Measurements from ENCODE around the gene TAS2R38.

Gene TAS2R38

DNA sequence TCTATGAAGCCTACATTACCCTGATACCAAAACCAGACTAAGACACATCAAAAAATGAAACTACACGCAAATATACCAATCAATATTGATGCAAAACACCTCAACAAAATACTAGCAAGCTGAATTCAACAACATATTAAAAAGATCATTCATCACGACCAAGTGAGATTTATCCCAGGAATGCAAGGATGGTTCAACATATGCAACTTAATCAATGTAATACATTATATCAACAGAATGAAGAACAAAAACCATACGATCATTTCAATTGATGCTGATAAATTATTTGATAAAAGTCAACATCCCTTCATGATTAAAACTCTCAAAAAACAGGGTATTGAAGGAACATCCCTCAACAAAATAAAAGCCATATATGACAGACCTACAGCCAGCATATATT, 32.5 kb downstream of the TAS2R38 start:
- TF ChIP-seq, protein P1, sequence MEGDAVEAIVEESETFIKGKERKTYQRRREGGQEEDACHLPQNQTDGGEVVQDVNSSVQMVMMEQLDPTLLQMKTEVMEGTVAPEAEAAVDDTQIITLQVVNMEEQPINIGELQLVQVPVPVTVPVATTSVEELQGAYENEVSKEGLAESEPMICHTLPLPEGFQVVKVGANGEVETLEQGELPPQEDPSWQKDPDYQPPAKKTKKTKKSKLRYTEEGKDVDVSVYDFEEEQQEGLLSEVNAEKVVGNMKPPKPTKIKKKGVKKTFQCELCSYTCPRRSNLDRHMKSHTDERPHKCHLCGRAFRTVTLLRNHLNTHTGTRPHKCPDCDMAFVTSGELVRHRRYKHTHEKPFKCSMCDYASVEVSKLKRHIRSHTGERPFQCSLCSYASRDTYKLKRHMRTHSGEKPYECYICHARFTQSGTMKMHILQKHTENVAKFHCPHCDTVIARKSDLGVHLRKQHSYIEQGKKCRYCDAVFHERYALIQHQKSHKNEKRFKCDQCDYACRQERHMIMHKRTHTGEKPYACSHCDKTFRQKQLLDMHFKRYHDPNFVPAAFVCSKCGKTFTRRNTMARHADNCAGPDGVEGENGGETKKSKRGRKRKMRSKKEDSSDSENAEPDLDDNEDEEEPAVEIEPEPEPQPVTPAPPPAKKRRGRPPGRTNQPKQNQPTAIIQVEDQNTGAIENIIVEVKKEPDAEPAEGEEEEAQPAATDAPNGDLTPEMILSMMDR (IDR thresholded peaks at IDR 0.05; ENCODE audit: insufficient read depth, low read length, missing control alignments) = no peak
- no peak for DNase-seq (ENCODE audit: low read depth, low spot score)
- ChIA-PET CTCF (no interaction called here), POLR2A (no interaction called here)
- H3K4me3 ChIP-seq (ENCODE audit: low read depth, low read length) = no peak overlapping the region

DNA sequence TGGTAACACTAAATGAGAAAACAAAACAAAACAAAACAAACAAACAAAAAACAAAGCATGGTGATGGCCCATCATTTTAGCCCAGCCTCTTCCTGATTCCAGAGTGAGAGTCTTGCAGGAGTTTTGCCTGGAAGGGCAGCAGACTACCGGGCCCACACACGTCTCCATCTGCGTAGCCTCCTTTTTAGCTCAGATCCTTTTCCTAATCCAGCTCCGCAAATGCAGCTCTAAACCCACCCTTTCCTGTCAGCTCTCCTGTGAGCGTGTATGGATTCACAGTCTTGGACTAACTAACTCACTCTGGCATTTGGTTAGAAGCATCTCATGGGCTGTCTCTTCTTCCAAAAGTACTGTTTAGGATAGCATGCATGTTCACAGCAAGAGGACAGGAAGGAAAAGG, 43.4 kb downstream of the TAS2R38 start:
- TF ChIP-seq, protein P1 (IDR thresholded peaks at IDR 0.05; ENCODE audit: insufficient read depth, low read length, missing control alignments) = no peak
- H3K4me3 ChIP-seq (ENCODE audit: low read depth, low read length) = no peak overlapping the region
- DNase-seq (ENCODE audit: low read depth, low spot score) = no peak
- CTCF ChIA-PET = no interaction called here
- POLR2A ChIA-PET = no interaction called here

DNA sequence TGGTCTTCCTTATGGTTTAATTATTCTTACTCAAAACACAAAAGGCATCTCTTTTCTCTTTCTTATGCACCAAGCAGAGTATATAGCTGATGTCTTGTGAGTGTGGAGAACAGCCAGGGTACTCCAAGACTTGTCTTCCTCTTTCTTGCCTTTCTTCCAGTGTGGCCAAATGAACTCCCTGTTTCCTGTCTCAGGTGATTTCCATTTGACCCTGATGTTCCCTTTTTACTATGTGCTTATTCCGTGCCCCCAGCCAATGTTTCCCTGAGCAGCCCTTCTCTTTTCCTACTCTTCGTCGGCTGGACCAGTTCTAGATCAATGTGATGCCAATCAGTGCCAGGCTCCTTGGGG, 44.8 kb downstream of the TAS2R38 start:
- TF ChIP-seq, protein P1 (IDR thresholded peaks at IDR 0.05; ENCODE audit: insufficient read depth, low read length, missing control alignments) = no peak
- no peak for DNase-seq (ENCODE audit: low read depth, low spot score)
- ChIA-PET POLR2A (no interaction called here), CTCF (no interaction called here)
- H3K4me3 ChIP-seq (ENCODE audit: low read depth, low read length) = no peak overlapping the region

DNA sequence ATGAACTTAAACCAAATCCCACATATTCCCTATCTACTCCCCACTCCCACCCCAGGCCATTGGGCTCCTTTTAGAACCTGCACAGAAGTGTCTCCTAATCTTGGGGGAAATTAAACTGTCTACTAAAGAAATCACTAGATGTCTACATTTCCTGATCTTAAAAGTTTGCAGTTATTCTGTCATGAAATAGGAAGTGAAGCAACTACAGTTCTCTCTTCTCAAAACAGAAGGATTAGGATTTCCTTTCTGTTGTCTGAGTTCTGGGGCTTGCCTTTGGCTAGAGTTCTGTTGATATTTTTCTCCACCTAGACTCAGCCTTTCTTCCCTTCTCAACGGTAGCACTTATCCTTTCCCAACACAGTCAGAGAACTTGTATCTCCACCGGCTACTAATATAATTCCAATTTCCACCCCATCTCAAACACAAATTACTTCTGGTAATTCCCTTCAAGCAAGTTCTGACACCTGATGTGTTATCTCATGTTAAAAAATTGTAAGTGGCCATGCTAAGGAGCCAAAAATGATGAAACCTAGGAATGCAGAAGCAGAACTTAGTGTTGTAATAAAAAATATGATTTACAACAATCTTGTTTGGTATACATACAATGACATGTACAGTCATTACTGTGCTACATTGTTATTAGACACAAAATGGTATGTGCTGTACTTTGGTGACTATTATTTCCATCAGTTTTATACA, 45.3 kb downstream of the TAS2R38 start:
- H3K4me3 ChIP-seq (ENCODE audit: low read depth, low read length) = no peak overlapping the region
- DNase-seq (ENCODE audit: low read depth, low spot score) = no peak
- ChIA-PET POLR2A (no interaction called here), CTCF (no interaction called here)
- TF ChIP-seq, protein P1 (IDR thresholded peaks at IDR 0.05; ENCODE audit: insufficient read depth, low read length, missing control alignments) = no peak

Data from AG04449 (cell line).